ENCODE results near the gene SCAF1. TPM values are rescaled to one million over a fixed set of nuclear protein-coding genes. Genes with fewer than 3 reads are reported as not detected.
"Not testable (repeated sequence)": the region's sequence is repeated elsewhere in the genome, so short reads cannot be mapped to it uniquely, and the experiment has no call there.

The SCAF1 gene
- total RNA-seq, 1 experiment from 2014 or later, result 25.2 TPM

GRCh38 chr19:49614096-49614833 lies 27.7 kb upstream of the SCAF1 start:
- in situ Hi-C loops (cut with HindIII; ENCODE audit: low sequenced_read_pairs), result no loop called here
- no peak for DNase-seq (ENCODE audit: low spot score)

- DNase-seq (ENCODE audit: low spot score), result no peak
- in situ Hi-C loops (cut with HindIII; ENCODE audit: low sequenced_read_pairs), result no loop called here
These were observed 26.1 kb upstream of the SCAF1 start for GRCh38 chr19:49615861-49616260.

- in situ Hi-C loops (cut with HindIII; ENCODE audit: low sequenced_read_pairs), result no loop called here
- DNase-seq (ENCODE audit: low spot score), result no peak
These were observed 25.5 kb upstream of the SCAF1 start for GRCh38 chr19:49616532-49616931.

GRCh38 chr19:49616945-49617344 lies 25.1 kb upstream of the SCAF1 start:
- DNase-seq (ENCODE audit: low spot score), result no peak
- in situ Hi-C loops (cut with HindIII; ENCODE audit: low sequenced_read_pairs), result no loop called here

DNA sequence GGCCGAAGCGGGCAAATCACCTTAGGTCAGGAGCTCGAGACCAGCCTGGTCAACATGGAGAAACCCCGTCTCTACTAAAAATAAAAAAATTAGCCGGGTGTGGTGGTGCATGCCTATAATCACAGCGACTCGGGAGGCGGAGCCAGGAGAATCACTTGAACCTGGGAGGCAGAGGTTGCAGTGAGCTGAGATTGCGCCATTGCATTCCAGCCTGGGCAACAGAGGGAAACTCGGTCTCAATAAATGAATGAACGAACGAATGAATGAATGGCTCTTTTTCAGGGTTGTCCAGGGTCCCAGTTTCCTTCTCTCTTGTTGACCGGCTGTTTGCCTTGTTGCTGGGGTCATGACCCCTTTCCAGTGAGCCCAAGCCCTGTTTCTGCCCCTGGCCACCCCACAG lies 24.1 kb upstream of the SCAF1 start:
- in situ Hi-C loops (cut with HindIII; ENCODE audit: low sequenced_read_pairs), result not testable (repeated sequence)

DNA sequence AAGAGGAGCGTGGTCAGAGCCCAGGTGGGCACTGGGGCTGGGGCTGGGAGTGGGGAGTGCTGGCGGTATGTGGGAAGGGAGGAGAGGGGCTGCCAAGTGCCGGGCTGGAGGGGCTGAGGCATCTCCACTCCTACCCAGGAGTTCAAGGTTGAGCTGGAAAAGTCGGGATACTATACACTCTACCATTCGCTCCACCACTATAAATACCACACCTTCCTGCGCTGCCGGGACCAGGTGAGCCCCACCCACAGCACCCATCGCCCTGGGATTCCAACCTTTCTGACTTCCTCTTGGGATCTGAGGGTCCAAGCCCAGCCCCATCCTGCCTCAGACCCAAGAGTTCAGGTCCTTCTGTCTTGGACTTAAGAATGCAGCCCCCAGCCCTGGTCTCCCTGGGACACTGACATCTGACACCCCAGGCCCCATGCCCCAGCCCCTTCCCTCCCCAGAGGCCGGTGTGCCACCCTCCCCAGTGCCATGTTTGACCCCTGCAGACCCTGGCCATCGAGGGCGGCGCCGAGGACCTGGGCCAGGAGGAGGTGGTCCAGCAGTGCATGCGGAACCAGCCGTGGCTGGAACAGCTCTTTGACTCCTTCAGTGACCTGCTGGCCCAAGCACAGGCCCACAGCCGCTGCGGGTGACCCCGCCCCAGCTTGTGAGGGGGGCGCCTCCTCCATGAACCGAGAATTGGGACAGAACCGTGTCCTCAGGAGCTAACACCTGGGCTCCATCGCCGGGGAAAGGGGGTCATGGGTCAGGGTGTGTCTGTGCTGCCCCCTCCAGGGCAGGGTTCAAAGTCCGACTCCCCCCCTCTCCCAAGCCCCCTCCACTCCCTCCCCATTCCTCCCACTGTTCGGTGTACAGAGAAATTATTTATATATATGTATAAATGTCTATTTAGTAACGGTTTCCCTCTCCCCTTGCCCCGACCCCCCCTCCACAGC lies 16.8 kb upstream of the SCAF1 start:
- no peak for DNase-seq (ENCODE audit: low spot score)
- in situ Hi-C loops (cut with HindIII; ENCODE audit: low sequenced_read_pairs), result no loop called here

More for the DNA sequence above, 24.1 kb upstream of the SCAF1 start:
- DNase-seq (ENCODE audit: low spot score), result not testable (repeated sequence)

DNA sequence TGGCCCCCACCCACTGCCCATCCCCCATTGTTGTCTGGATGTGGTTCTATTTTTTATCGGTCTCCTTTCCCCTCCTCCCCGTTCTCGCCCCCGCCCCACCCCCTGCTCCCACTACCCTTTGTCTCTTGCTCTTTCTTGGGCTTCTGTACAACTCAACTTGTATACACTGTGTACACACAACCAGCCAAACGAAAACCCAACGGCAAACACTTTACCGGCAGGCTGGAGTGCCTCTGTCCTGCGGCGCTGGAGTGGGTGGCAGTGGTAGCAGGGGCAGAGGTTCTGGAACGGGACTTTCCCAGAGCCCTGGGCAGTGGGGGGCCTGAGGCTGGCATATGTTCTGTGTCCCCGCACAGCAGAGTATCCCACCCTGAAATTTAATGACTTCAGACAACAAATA lies 15.8 kb upstream of the SCAF1 start:
- in situ Hi-C loops (cut with HindIII; ENCODE audit: low sequenced_read_pairs), result no loop called here
- DNase-seq (ENCODE audit: low spot score), result no peak

GRCh38 chr19:49629659-49630058 lies 12.3 kb upstream of the SCAF1 start:
- no peak for DNase-seq (ENCODE audit: low spot score)
- in situ Hi-C loops (cut with HindIII; ENCODE audit: low sequenced_read_pairs), result no loop called here

DNA sequence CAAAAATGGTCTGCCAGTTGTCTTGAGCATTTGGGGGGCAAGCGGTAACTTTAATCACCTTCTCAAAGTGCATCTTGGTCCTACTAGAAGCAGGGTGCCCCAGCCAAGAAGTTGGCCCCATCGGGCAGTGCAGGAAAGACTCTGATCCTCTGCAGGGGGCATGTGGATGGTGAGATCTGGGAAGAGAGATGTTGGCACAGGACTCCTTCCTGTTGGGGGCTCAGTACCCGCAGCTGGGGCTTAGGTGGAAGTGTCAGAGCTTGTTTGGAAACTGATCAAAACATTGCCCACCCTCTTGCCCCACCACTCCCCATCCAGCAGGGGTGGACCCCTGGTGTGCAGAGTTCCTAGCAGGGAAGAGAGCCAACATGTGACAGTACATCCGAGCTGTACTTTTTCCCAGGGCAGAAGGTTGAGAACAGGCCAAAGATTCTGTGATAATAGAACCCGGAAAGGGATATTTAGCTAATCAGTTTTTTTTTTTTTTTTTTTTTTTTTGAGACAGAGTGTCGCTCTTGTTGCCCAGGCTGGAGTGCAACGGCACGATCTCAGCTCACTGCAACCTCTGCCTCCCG lies 10.9 kb upstream of the SCAF1 start:
- peak; percentile 40 for DNase-seq (ENCODE audit: low spot score)
- in situ Hi-C loops (cut with HindIII; ENCODE audit: low sequenced_read_pairs), result no loop called here

DNA sequence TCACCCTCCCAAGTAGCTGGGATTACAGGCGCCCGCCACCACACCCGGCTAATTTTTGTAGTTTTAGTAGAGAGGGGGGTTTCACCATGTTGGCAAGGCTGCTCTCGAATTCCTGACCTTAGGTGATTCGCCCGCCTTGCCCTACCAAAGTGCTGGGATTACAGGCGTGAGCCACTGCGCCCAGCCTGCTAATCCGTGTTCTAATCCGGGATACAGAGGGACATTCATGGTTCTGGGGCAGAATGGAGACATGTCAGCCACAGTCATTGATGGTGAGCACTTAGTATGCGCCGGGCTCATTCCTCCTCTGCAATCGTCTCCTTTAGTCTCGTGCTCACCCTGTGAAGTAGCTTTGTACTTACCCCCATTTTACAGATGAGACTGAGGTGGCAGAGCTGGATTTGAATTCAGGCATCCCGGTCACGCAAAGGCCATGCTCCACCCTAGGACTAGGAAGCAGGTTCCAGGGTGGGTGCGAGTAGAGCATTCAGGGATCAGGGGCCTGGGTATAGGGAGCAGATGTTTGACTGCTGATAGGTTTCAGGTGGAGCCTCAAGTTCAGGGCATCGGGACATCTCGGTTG lies 10.3 kb upstream of the SCAF1 start:
- in situ Hi-C loops (cut with HindIII; ENCODE audit: low sequenced_read_pairs), result no loop called here
- DNase-seq (ENCODE audit: low spot score), result no peak

GRCh38 chr19:49632576-49632975 lies 9.4 kb upstream of the SCAF1 start:
- DNase-seq (ENCODE audit: low spot score), result no peak
- in situ Hi-C loops (cut with HindIII; ENCODE audit: low sequenced_read_pairs), result no loop called here

DNA sequence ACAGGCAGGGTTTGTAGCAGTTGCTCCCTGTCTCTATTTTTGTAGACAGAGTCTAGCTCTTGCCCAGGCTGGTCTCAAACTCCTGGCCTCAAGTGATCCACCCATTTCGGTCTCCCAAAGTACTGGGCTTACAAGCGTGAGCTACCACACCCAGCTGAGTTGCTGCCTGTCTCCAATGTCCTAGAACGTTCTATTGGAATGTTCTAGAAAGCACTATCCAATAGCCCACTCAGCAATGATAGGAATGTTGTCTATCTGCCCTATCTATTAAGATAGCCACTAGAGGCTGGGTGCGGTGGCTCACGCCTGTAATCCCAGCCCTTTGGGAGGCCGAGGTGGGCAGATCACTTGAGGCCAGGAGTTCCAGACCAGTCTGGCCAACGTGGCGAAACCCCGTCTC lies 8.7 kb upstream of the SCAF1 start:
- in situ Hi-C loops (cut with HindIII; ENCODE audit: low sequenced_read_pairs); DNase-seq (ENCODE audit: low spot score): not testable (repeated sequence)

- in situ Hi-C loops (cut with HindIII; ENCODE audit: low sequenced_read_pairs), result no loop called here
- DNase-seq (ENCODE audit: low spot score), result no peak
These were observed 6.3 kb upstream of the SCAF1 start for GRCh38 chr19:49635530-49636232.

- in situ Hi-C loops (cut with HindIII; ENCODE audit: low sequenced_read_pairs), result no loop called here
- no peak for DNase-seq (ENCODE audit: low spot score)
These were observed 5.6 kb upstream of the SCAF1 start for GRCh38 chr19:49636233-49636932.

DNA sequence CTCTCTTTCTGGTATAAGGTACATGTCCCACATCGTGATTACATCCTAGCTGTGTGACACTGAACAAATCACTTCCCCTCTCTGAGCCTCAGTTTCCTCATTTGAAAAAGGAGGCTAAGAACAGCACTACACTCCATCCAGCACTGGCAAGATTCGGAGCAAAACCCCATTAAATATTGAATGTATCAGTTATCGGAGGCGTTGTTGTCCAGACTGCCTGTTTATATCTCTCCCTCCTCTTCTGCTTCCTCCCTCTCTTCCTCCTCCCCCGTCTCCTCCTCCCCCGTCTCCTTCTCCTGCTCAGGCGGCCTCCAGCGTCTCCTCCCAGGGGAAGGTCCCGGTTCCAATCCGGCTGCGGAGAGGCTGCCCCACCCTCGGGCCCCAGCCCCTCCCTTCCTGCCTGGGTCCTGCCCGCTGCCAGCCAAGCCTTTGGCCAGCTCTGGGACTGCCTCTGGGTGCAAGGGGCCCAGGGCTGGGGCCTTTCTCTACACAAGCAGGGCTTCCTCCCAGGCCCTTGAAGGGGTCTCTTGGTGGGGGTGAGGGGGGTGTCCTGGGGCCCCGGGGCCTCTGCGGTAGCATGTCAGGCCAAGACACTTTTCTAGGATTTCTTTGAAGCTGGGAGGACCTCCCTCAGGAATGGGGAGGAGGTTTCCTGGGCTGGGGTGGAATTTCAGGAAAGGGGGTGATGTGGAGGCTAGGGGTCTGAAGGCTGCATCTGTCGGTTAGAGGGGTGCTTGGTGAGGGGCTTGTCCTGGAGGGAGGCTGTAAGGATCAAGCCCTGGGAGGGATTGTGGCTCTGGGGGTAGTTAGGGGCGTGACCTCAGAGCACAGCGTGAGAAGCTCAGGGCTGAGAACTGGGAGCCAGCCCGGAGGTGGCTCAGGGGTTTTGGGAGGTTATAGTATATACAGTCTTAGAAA lies 3.9 kb upstream of the SCAF1 start:
- in situ Hi-C loops (cut with HindIII; ENCODE audit: low sequenced_read_pairs), result no loop called here
- DNase-seq (ENCODE audit: low spot score), result peak; percentile 21

- in situ Hi-C loops (cut with HindIII; ENCODE audit: low sequenced_read_pairs), result no loop called here
- DNase-seq (ENCODE audit: low spot score), result peak; percentile 19
These were observed 2.5 kb upstream of the SCAF1 start for GRCh38 chr19:49639401-49640112.

All from G401 (cell line).